ENCODE data around the gene COX11.

- TF ChIP-seq CTCF (IDR thresholded peaks at IDR 0.05) (no peak), POLR2A (IDR thresholded peaks at IDR 0.05) (no peak)
Measured at GRCh38 chr17:54937426-54937825, 31.0 kb downstream of the COX11 start.
